Lung (tissue), 12 donors: ENCODE data around the gene ONECUT3. TPM values are rescaled to one million over a fixed set of nuclear protein-coding genes. Genes with fewer than 3 reads are reported as not detected.

Experiments
- ATAC-seq: fragments of 200-7000 bp; cut with Tn5 transposase; one replicate; pipeline ENCODE4 v1.9.1; 2020; ENCODE audit warnings: moderate number of reproducible peaks; ENCODE audit not compliant: insufficient read depth, low FRiP score
- DNase-seq, 3 donors: peaks; one replicate each; pipeline ENCODE4 v3.0.0-alpha.2; 2013 to 2017
- H3K27ac ChIP-seq, 2 donors: one replicate each; pipeline ENCODE4 v1.5.1; 2013; ENCODE audit warnings: mild to moderate bottlenecking in 2 of 2, moderate library complexity in 2 of 2, control low read depth in 1 of 2, inconsistent platforms in 1 of 2, low read depth in 1 of 2, low read length in 1 of 2
- H3K27me3 ChIP-seq, 3 donors: one replicate each; pipeline ENCODE4 v1.5.1; 2013; ENCODE audit warnings: low read length in 2 of 3; ENCODE audit not compliant: control insufficient read depth in 3 of 3, insufficient read depth in 3 of 3
- H3K36me3 ChIP-seq, 4 donors: one replicate each; pipeline ENCODE4 v1.5.1; 2013; ENCODE audit warnings: low read length in 4 of 4, mild to moderate bottlenecking in 1 of 4, moderate library complexity in 1 of 4; ENCODE audit not compliant: control insufficient read depth in 4 of 4, insufficient read depth in 4 of 4
- H3K4me1 ChIP-seq, 5 donors: one replicate each; pipeline ENCODE4 v1.5.1; 2013; ENCODE audit warnings: low read length in 5 of 5, mild to moderate bottlenecking in 2 of 5, moderate library complexity in 1 of 5; ENCODE audit not compliant: control insufficient read depth in 5 of 5, insufficient read depth in 5 of 5
- H3K4me3 ChIP-seq: one replicate; pipeline ENCODE4 v1.5.1; 2013; ENCODE audit warnings: mild to moderate bottlenecking, control low read depth, moderate library complexity
- H3K9ac ChIP-seq, 2 donors: one replicate each; pipeline ENCODE4 v1.5.1; 2013; ENCODE audit warnings: low read length in 2 of 2, control low read depth in 1 of 2; ENCODE audit not compliant: insufficient read depth in 1 of 2
- H3K9me3 ChIP-seq, 4 donors: one replicate each; pipeline ENCODE4 v1.5.1; 2013; ENCODE audit warnings: low read length in 3 of 4, mild to moderate bottlenecking in 1 of 4, moderate library complexity in 1 of 4; ENCODE audit not compliant: control insufficient read depth in 4 of 4, insufficient read depth in 3 of 4
- WGBS, 2 donors: extraction: QIAGEN DNeasy Blood & Tissue Kit; methylation state at CpG; one replicate each; pipeline ENCODE4 v1.1.7; 2013; 5-methylcytosine and 5-hydroxymethylcytosine counted together
- polyA plus RNA-seq, 2 donors: library from polyadenylated mRNA; stranded (reverse); fragments of 200-250 nt; gene quantifications; one replicate each; pipeline ENCODE4 v1.2.1, GENCODE V29; 2013
- total RNA-seq, 2 donors: library from RNA; depleted of rRNA in 1 of 2; stranded (reverse); fragments of >200 nt in 1 of 2; gene quantifications; one replicate each; pipeline ENCODE4 v1.2.1, GENCODE V29; 2014 to 2021
- TF ChIP-seq, protein P1 (sequence below): IDR thresholded peaks from 2 replicates; pipeline ENCODE4 v1.5.1; 2012; ENCODE audit warnings: mild to moderate bottlenecking; ENCODE audit errors: control extremely low read depth, extremely low read depth
- donor health status: control.
- donor health status: control.
- donor health status: Bipolar disorder and iron deficiency.
- donor health status: healthy.
- donor health status: DM: yes; HTN: yes; CAD: no.

The ONECUT3 gene
- total and polyA plus RNA-seq, 4 donors = not detected

DNA sequence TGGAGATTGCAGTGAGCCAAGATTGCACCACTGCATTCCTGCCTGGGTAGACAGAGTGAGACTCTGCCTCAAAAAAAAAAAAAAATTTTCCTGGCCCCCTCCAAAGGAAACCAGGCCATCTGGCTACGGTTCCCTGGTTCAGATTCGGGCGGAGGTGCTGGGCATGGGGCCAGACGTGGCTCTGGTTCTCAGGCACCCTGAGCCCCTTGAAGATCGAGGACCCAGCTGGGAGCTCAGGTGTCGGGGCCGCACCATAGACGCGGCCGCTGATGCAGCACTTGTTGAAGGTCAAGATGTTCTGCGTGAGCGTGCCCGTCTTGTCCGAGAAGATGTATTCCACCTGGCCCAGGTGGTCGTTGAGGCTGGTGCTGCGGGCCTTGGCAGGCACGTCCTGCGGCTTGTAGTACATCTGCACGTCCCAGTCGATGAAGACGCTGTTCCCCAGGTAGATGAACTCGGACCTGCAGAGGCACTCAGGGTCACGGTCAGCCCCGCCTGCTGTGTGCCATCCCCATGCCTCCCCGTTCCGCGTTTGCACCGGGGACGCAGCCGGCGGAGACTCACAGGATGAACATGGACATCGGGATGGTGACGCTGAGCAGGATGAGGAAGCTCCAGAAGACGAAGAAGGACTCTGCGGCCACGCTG is 46.5 kb downstream of the ONECUT3 start:
- no peak for ATAC-seq
- no peak for DNase-seq
- 78 to 86% methylated on average over 36 of the region's 36 CpGs for WGBS, 2 donors

GRCh38 chr19:1804858-1805257 is 51.6 kb downstream of the ONECUT3 start:
- WGBS, 2 donors = 92 to 97% methylated on average over 6 of the region's 6 CpGs
- Histone ChIP-seq H3K4me1 (no peaks in the 10 kb centered on the region), H3K27ac (no peak overlapping the region), H3K4me3 (no peak overlapping the region), H3K9ac (no peak overlapping the region), H3K36me3 (no peaks in the 10 kb centered on the region), H3K27me3 (no peaks in the 10 kb centered on the region), H3K9me3 (no peaks in the 10 kb centered on the region)
- DNase-seq (no peak), ATAC-seq (no peak)
- TF ChIP-seq, protein P1, sequence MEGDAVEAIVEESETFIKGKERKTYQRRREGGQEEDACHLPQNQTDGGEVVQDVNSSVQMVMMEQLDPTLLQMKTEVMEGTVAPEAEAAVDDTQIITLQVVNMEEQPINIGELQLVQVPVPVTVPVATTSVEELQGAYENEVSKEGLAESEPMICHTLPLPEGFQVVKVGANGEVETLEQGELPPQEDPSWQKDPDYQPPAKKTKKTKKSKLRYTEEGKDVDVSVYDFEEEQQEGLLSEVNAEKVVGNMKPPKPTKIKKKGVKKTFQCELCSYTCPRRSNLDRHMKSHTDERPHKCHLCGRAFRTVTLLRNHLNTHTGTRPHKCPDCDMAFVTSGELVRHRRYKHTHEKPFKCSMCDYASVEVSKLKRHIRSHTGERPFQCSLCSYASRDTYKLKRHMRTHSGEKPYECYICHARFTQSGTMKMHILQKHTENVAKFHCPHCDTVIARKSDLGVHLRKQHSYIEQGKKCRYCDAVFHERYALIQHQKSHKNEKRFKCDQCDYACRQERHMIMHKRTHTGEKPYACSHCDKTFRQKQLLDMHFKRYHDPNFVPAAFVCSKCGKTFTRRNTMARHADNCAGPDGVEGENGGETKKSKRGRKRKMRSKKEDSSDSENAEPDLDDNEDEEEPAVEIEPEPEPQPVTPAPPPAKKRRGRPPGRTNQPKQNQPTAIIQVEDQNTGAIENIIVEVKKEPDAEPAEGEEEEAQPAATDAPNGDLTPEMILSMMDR = no peak

More for the DNA sequence above, 46.5 kb downstream of the ONECUT3 start:
- Histone ChIP-seq H3K36me3 (no peaks in the 10 kb centered on the region), H3K4me1 (peaks cover 0 to 4% (median 0%) of the 10 kb centered on the region in 5 donors), H3K9ac (no peak overlapping the region), H3K27ac (no peak overlapping the region), H3K4me3 (no peak overlapping the region), H3K27me3 (peaks cover 0 to 4% (median 1%) of the 10 kb centered on the region in 3 donors), H3K9me3 (peaks cover 0 to 2% (median 0%) of the 10 kb centered on the region in 4 donors)
- TF ChIP-seq, protein P1 = no peak

DNA sequence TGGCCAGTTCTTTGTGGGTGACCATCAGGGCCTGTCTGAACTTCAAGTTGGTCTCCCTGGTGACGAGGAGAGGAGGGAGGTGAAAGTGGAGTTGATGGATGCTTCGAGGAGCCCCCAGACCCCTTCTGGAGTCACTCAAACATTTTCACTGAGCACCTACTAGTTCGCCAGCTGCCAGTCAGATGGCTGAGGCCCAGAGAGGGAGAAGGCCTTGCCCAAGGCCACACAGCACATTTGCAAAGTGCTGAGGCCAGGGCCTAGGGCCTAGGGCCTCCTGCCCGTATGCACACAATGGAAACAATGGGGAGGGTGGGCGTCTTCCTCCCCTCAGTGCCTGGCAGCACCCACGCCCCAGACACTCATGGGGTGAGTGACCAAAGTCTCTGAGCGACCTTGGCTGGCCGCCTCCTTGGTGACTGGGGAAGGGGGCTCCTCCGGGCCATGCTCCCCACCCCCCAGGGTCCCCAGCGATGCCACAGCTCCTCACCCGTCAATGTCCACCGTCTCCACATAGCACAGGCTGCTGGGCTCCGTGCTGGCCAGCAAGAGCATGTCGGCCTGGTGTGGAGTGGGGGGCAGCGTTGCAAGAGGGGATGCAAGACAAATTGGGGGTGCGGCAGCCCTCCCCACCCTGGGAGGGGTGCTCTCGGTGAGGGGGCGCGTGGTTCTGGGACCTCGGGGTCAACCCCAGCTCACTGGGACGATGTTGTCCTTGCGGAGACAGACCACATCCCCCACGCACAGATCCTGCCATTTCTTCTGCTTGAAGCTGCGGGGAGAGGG is 52.3 kb downstream of the ONECUT3 start:
- TF ChIP-seq, protein P1 = no peak
- ATAC-seq (no peak), DNase-seq (no peak)
- Histone ChIP-seq H3K27ac (no peak overlapping the region), H3K4me3 (no peak overlapping the region), H3K36me3 (no peaks in the 10 kb centered on the region), H3K27me3 (no peaks in the 10 kb centered on the region), H3K4me1 (no peaks in the 10 kb centered on the region), H3K9me3 (no peaks in the 10 kb centered on the region), H3K9ac (no peak overlapping the region)
- 91 to 92% methylated on average over 23 to 24 of the region's 24 CpGs for WGBS, 2 donors
